MV-4-11 (cell line): ENCODE results near the gene PKD2.
A peak's percentile ranks its signal among the peaks of the same experiment; 100 is the strongest.

Source experiments
- DNase-seq: peaks from one replicate; lab custom pipeline; 2025; lab: John Stamatoyannopoulos, UW

PKD2 gene

GRCh38 chr4:88027611-88028608 is 20.5 kb downstream of the PKD2 start:
- DNase-seq = peak; percentile 94

GRCh38 chr4:88028946-88029345 is 21.5 kb downstream of the PKD2 start:
- DNase-seq = peak; percentile 84

- no peak for DNase-seq
Measured at GRCh38 chr4:88029556-88029955, 22.1 kb downstream of the PKD2 start.

GRCh38 chr4:88030565-88031310 is 23.3 kb downstream of the PKD2 start:
- DNase-seq = no peak

GRCh38 chr4:88033309-88033708 is 25.9 kb downstream of the PKD2 start:
- DNase-seq = peak; percentile 64

GRCh38 chr4:88035292-88035691 is 27.9 kb downstream of the PKD2 start:
- DNase-seq = peak; percentile 60

- DNase-seq = no peak
Measured at GRCh38 chr4:88037447-88037846, 30.0 kb downstream of the PKD2 start.

- DNase-seq = no peak
Measured at GRCh38 chr4:88037936-88038335, 30.5 kb downstream of the PKD2 start.

GRCh38 chr4:88040707-88041106 is 33.3 kb downstream of the PKD2 start:
- DNase-seq = no peak

GRCh38 chr4:88041626-88042025 is 34.2 kb downstream of the PKD2 start:
- no peak for DNase-seq

- no peak for DNase-seq
Measured at GRCh38 chr4:88043001-88043400, 35.6 kb downstream of the PKD2 start.

- DNase-seq = no peak
Measured at GRCh38 chr4:88043586-88044340, 36.3 kb downstream of the PKD2 start.

- DNase-seq = peak; percentile 61
Measured at GRCh38 chr4:88045021-88045420, 37.6 kb downstream of the PKD2 start.

GRCh38 chr4:88054229-88054628 is 46.8 kb downstream of the PKD2 start:
- no peak for DNase-seq

- DNase-seq = peak; percentile 47
Measured at GRCh38 chr4:88054901-88055300, 47.5 kb downstream of the PKD2 start.

GRCh38 chr4:88058295-88058694 is 50.9 kb downstream of the PKD2 start:
- DNase-seq = no peak

- no peak for DNase-seq
Measured at GRCh38 chr4:88059766-88060165, 52.3 kb downstream of the PKD2 start.

- no peak for DNase-seq
Measured at GRCh38 chr4:88060431-88060830, 53.0 kb downstream of the PKD2 start.

GRCh38 chr4:88062311-88062710 is 54.9 kb downstream of the PKD2 start:
- DNase-seq = no peak

GRCh38 chr4:88062843-88063242 is 55.4 kb downstream of the PKD2 start:
- DNase-seq = no peak

GRCh38 chr4:88063634-88064296 is 56.3 kb downstream of the PKD2 start:
- DNase-seq = peak; percentile 15

GRCh38 chr4:88064410-88064809 is 57.0 kb downstream of the PKD2 start:
- DNase-seq = no peak
